D721Med (cell line): ENCODE data around the gene ZNF587.
"Not testable (repeated sequence)": the region's sequence is repeated elsewhere in the genome, so short reads cannot be mapped to it uniquely, and the experiment has no call there.

Source experiments
- DNase-seq: peaks from one replicate; pipeline ENCODE4 v3.0.0; 2011; ENCODE audit warnings: low spot score; ENCODE audit not compliant: insufficient read length
- FAIRE-seq: peaks from 2 replicates; lab custom pipeline; 2011; peaks lifted over from hg19 to GRCh38; lab: Jason Lieb, UNC
- TF ChIP-seq, protein P1 (sequence below): IDR thresholded peaks from 2 replicates; pipeline ENCODE4 v1.5.1; 2012; ENCODE audit warnings: mild to moderate bottlenecking, control low read depth; ENCODE audit not compliant: insufficient read depth; ENCODE audit errors: missing control alignments

The ZNF587 gene

DNA sequence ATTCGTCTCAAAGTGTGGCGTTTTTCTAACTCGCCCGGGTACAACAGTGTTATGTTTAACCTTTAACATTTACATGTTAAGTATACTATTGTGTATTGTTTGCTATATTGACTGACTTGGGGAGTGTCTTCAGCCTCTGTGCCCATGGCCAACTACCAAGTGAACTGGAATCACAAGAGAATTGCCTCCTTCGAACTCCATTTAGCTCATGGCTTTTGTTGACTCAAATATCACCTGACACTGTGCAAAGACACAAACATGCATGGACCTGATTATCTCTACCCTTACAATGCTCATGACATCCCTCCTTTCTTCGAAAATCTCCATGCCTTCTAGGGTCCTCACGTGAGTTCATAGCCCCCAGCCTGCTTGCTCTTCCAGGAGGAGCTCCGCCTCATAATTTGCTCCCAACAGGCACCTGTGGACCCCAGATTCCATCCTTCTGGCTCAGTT is 38.5 kb downstream of the ZNF587 start:
- TF ChIP-seq, protein P1, sequence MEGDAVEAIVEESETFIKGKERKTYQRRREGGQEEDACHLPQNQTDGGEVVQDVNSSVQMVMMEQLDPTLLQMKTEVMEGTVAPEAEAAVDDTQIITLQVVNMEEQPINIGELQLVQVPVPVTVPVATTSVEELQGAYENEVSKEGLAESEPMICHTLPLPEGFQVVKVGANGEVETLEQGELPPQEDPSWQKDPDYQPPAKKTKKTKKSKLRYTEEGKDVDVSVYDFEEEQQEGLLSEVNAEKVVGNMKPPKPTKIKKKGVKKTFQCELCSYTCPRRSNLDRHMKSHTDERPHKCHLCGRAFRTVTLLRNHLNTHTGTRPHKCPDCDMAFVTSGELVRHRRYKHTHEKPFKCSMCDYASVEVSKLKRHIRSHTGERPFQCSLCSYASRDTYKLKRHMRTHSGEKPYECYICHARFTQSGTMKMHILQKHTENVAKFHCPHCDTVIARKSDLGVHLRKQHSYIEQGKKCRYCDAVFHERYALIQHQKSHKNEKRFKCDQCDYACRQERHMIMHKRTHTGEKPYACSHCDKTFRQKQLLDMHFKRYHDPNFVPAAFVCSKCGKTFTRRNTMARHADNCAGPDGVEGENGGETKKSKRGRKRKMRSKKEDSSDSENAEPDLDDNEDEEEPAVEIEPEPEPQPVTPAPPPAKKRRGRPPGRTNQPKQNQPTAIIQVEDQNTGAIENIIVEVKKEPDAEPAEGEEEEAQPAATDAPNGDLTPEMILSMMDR, result no peak
- FAIRE-seq (peak; percentile 67), DNase-seq (no peak)

DNA sequence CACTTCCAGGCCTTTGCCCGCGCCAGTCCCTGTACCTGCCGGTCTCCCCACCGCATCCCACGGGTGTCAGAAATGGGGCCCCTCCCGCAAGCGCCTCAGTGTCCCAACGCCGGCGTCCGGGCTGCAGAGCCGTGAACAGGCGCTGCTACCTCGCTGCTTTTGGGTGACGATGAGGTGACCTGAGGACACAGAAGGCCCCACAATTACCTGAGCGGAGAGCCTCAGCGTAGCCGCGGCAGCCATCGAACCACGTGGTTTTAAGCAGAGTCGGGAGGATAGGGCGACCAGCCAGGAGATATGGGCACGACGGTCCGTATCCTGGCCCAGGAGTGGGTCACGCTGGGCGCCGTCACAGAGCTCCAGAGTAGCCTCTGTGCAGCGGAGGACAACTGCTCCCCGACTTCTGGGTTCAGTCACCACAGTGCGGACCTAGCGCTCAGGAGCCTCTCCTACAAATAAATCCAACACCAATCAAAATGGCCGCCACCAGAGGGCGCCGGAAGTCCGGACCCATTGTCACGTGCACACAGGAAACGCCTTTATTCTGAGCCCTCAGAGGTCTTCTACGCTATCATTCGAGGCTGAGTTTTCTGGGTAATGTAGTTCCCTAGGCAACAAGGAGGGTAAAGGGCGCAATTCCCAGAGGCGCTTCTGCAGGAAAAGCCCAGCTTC is 39.0 kb downstream of the ZNF587 start, which contains the start of gene ZNF814:
TSS of gene ZNF814 (minus strand) at position 478 of the 672 bp plus-strand sequence. CDS start at position 243, 235 bp downstream.
- DNase-seq (peak; percentile 84), FAIRE-seq (no peak)
- TF ChIP-seq, protein P1, result no peak

GRCh38 chr19:57890706-57891105 is 41.0 kb downstream of the ZNF587 start:
- FAIRE-seq, DNase-seq: not testable (repeated sequence)

GRCh38 chr19:57900311-57900710 is 50.7 kb downstream of the ZNF587 start:
- TF ChIP-seq, protein P1, result no peak
- FAIRE-seq (no peak), DNase-seq (no peak)

DNA sequence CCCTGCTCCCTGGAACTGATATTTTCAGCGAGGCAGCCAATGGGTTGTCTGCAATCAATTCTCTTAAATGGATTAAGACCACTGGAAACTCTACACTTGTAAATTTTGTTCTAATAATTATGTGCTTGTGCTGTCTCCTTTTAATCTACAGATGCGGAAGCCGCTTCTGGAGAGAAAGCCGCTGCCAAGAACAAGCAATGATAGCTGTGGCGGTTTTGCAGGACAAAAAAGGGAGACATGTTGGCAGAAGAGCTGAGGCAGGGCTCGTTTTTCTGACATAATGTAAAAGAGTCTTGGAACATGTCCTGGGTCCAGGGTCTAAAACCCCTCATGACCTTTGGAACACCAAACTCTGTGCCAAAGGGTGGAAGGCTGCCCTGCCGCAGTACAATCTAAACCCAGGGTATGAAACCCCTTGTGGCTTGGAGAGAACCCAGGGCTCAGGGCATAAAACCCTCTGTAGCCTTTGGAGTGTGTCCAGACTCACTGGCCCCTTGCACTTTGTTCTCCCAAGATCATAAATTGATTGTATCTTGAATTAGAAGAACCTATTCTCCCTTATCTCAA is 54.0 kb downstream of the ZNF587 start:
- FAIRE-seq (no peak), DNase-seq (no peak)
- TF ChIP-seq, protein P1, result no peak

DNA sequence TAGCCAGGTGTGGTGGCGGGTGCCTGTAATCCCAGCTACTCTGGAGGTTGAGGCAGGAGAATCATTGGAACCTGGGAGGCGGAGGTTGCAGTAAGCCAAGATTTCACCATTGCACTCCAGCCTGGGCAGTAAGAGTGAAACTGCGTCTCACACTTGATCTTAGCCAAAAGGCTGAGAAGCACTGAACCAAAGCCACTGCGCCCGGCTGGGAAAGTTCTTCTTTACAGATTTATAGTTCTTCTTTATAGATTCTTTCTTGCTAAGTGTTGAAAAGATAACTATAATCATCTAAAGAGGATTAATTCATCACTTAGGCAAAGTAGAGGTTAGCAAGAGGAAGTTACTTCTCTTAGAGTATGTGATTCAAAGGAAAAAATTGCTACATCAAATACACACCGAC is 55.6 kb downstream of the ZNF587 start:
- TF ChIP-seq, protein P1, result no peak
- DNase-seq (no peak), FAIRE-seq (no peak)

DNA sequence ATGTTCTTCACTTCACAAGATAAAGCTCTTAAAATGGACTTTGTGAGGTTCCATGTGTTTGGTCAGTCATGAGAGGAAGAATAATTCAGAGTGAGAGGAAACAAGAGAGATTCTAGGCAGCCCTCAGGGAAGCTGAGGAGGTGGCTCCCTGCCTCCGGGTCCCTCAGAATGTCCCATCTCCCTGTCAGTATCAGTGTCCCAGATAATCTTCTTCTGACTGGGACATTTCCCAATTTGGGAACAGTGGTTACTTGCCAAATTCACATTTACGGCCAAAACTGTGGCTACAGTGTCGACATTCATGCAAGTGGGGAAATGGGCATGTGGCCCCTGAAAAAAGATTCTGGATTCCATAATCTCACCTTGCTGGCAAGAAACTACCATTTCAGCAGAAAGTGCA is 57.7 kb downstream of the ZNF587 start:
- TF ChIP-seq, protein P1, result no peak
- FAIRE-seq (no peak), DNase-seq (no peak)
